ES-I3 (cell line): ENCODE results near the gene PMP22.
A peak's percentile ranks its signal among the peaks of the same experiment; 100 is the strongest.

Source experiments
- H3K36me3 ChIP-seq: 2 replicates; pipeline ENCODE4 v1.6.1; 2013; ENCODE audit warnings: mild to moderate bottlenecking, low read length, control low read depth, moderate library complexity; ENCODE audit not compliant: insufficient read depth
- H3K4me1 ChIP-seq: 2 replicates; pipeline ENCODE4 v1.6.1; 2013; ENCODE audit warnings: mild to moderate bottlenecking, control low read depth, low read length; ENCODE audit not compliant: insufficient read depth
- H3K9ac ChIP-seq: 2 replicates; pipeline ENCODE4 v1.6.1; 2013; ENCODE audit warnings: low read depth, mild to moderate bottlenecking, low read length, moderate library complexity
- H3K9me3 ChIP-seq: 2 replicates; pipeline ENCODE4 v1.6.1; 2013; ENCODE audit warnings: mild to moderate bottlenecking, low read length, moderate library complexity; ENCODE audit not compliant: control insufficient read depth, insufficient read depth

PMP22 gene

GRCh38 chr17:15267996-15268395 is 2.9 kb upstream of the PMP22 start:
- H3K9me3 ChIP-seq: no peaks in the 10 kb centered on the region
- no peaks in the 10 kb centered on the region for H3K36me3 ChIP-seq
- H3K9ac ChIP-seq: no peak overlapping the region
- H3K4me1 ChIP-seq: no peaks in the 10 kb centered on the region

- Histone ChIP-seq H3K4me1 (no peaks in the 10 kb centered on the region), H3K36me3 (no peaks in the 10 kb centered on the region), H3K9ac (no peak overlapping the region), H3K9me3 (no peaks in the 10 kb centered on the region)
Observed at GRCh38 chr17:15266325-15267125, 1.4 kb upstream of the PMP22 start.

GRCh38 chr17:15264542-15264941 is 584 bp downstream of the PMP22 start:
- no peaks in the 10 kb centered on the region for H3K9me3 ChIP-seq
- no peak overlapping the region for H3K9ac ChIP-seq

GRCh38 chr17:15263680-15264079 is 1.4 kb downstream of the PMP22 start:
- Histone ChIP-seq H3K36me3 (no peaks in the 10 kb centered on the region), H3K9ac (peak overlapping the region; percentile 61; the same call in 1 of the 2 replicates), H3K9me3 (no peaks in the 10 kb centered on the region), H3K4me1 (no peaks in the 10 kb centered on the region)

More at GRCh38 chr17:15264542-15264941, 584 bp downstream of the PMP22 start:
- Histone ChIP-seq H3K4me1 (no peaks in the 10 kb centered on the region), H3K36me3 (no peaks in the 10 kb centered on the region)

- no peaks in the 10 kb centered on the region for H3K36me3 ChIP-seq
- no peaks in the 10 kb centered on the region for H3K4me1 ChIP-seq
- peak overlapping the region; percentile 61 for H3K9ac ChIP-seq
- no peaks in the 10 kb centered on the region for H3K9me3 ChIP-seq
Observed at GRCh38 chr17:15263206-15263579, 1.9 kb downstream of the PMP22 start.

GRCh38 chr17:15262291-15263205 is 2.6 kb downstream of the PMP22 start:
- no peaks in the 10 kb centered on the region for H3K4me1 ChIP-seq
- peak overlapping the region; percentile 61 for H3K9ac ChIP-seq
- no peaks in the 10 kb centered on the region for H3K9me3 ChIP-seq

GRCh38 chr17:15261802-15262290 is 3.3 kb downstream of the PMP22 start:
- Histone ChIP-seq H3K36me3 (no peaks in the 10 kb centered on the region), H3K9ac (peak overlapping the region; percentile 61; the same call in 1 of the 2 replicates), H3K4me1 (no peaks in the 10 kb centered on the region), H3K9me3 (no peaks in the 10 kb centered on the region)

More at GRCh38 chr17:15262291-15263205, 2.6 kb downstream of the PMP22 start:
- no peaks in the 10 kb centered on the region for H3K36me3 ChIP-seq

GRCh38 chr17:15261258-15261801 is 3.8 kb downstream of the PMP22 start:
- peak overlapping the region; percentile 61 for H3K9ac ChIP-seq
- no peaks in the 10 kb centered on the region for H3K4me1 ChIP-seq
- H3K9me3 ChIP-seq: no peaks in the 10 kb centered on the region
- H3K36me3 ChIP-seq: no peaks in the 10 kb centered on the region

- H3K9me3 ChIP-seq: no peaks in the 10 kb centered on the region
- H3K36me3 ChIP-seq: no peaks in the 10 kb centered on the region
- H3K4me1 ChIP-seq: no peaks in the 10 kb centered on the region
- H3K9ac ChIP-seq: peak overlapping the region; percentile 61
Observed at GRCh38 chr17:15260376-15261257, 4.5 kb downstream of the PMP22 start.

GRCh38 chr17:15257796-15258512 is 7.2 kb downstream of the PMP22 start:
- Histone ChIP-seq H3K36me3 (no peaks in the 10 kb centered on the region), H3K9ac (peak overlapping the region; percentile 7; the same call in 1 of the 2 replicates), H3K4me1 (no peaks in the 10 kb centered on the region), H3K9me3 (no peaks in the 10 kb centered on the region)

GRCh38 chr17:15257258-15257788 is 7.8 kb downstream of the PMP22 start:
- no peaks in the 10 kb centered on the region for H3K9me3 ChIP-seq
- H3K4me1 ChIP-seq: no peaks in the 10 kb centered on the region
- H3K9ac ChIP-seq: peak overlapping the region; percentile 7; the same call in 1 of the 2 replicates
- H3K36me3 ChIP-seq: no peaks in the 10 kb centered on the region

- Histone ChIP-seq H3K36me3 (no peaks in the 10 kb centered on the region), H3K9ac (no peak overlapping the region), H3K4me1 (no peaks in the 10 kb centered on the region), H3K9me3 (no peaks in the 10 kb centered on the region)
Observed at GRCh38 chr17:15256689-15257088, 8.4 kb downstream of the PMP22 start.
